Measurements from ENCODE around the gene SDK1.

SDK1 gene

GRCh38 chr7:4182605-4183300 lies 881.7 kb downstream of the SDK1 start:
- Histone ChIP-seq H3K18ac (ENCODE audit: low read length) (no peak overlapping the region), H4K12ac (ENCODE audit: low read depth, low read length) (no peak overlapping the region), H3K79me1 (ENCODE audit: low read length) (peaks cover 8% of the 10 kb centered on the region), H3K9ac (ENCODE audit: low read length) (no peak overlapping the region), H2AFZ (ENCODE audit: insufficient read depth, low read length, poor library complexity) (no peak overlapping the region), H4K91ac (ENCODE audit: low read depth, low read length) (no peak overlapping the region), H3K27me3 (ENCODE audit: insufficient read depth, low read length) (no peaks in the 10 kb centered on the region), H3K36me3 (ENCODE audit: control insufficient read depth in 1 of 2, insufficient read depth in 2 of 2, low read length in 2 of 2) (peaks cover 19 to 27% of the 10 kb centered on the region in 2 experiments), H3K23ac (ENCODE audit: low read length) (no peak overlapping the region), H2BK12ac (ENCODE audit: low read length) (no peak overlapping the region), H2BK120ac (ENCODE audit: insufficient read depth, low read length, poor library complexity) (no peak overlapping the region), H3K4me1 (ENCODE audit: control insufficient read depth in 1 of 2, insufficient read depth in 2 of 2, low read length in 2 of 2) (peaks cover 11 to 16% of the 10 kb centered on the region in 2 experiments), H3K14ac (ENCODE audit: low read length) (no peak overlapping the region), H3K4me3 (ENCODE audit: low read depth, low read length) (no peak overlapping the region), H3K4me2 (ENCODE audit: low read length) (no peak overlapping the region), H3K4ac (ENCODE audit: low read depth, low read length) (no peak overlapping the region), H2AK5ac (ENCODE audit: low read length) (no peak overlapping the region), H3K79me2 (ENCODE audit: control insufficient read depth, insufficient read depth, low read length, poor library complexity) (no peaks in the 10 kb centered on the region), H4K8ac (ENCODE audit: low read depth, low read length) (no peak overlapping the region), H3K9me3 (ENCODE audit: insufficient read depth, low read depth, low read length) (peaks cover 2% of the 10 kb centered on the region), H2BK5ac (ENCODE audit: low read depth, low read length, poor library complexity) (no peak overlapping the region), H3K27ac (ENCODE audit: low read depth, low read length) (no peak overlapping the region)
- no peak for DNase-seq
- no CpG with 5 or more reads among the region's 10 CpGs for WGBS (ENCODE audit: extremely low coverage, insufficient coverage, insufficient read length)

GRCh38 chr7:4184653-4185052 lies 883.6 kb downstream of the SDK1 start:
- no peaks in the 10 kb centered on the region for H3K79me2 ChIP-seq (ENCODE audit: control insufficient read depth, insufficient read depth, low read length, poor library complexity)

GRCh38 chr7:4185136-4185535 lies 884.1 kb downstream of the SDK1 start:
- H2AFZ ChIP-seq (ENCODE audit: insufficient read depth, low read length, poor library complexity) = no peak overlapping the region
- H3K18ac ChIP-seq (ENCODE audit: low read length) = no peak overlapping the region
- no peak overlapping the region for H4K8ac ChIP-seq (ENCODE audit: low read depth, low read length)
- peaks cover 11 to 20% of the 10 kb centered on the region in 2 experiments for H3K4me1 ChIP-seq (ENCODE audit: control insufficient read depth in 1 of 2, insufficient read depth in 2 of 2, low read length in 2 of 2)
- no peak overlapping the region for H4K12ac ChIP-seq (ENCODE audit: low read depth, low read length)
- H3K23ac ChIP-seq (ENCODE audit: low read length) = no peak overlapping the region
- no peak overlapping the region for H3K4me2 ChIP-seq (ENCODE audit: low read length)
- no CpG with 5 or more reads among the region's 6 CpGs for WGBS (ENCODE audit: extremely low coverage, insufficient coverage, insufficient read length)
- peak overlapping the region; percentile 10 for H2BK12ac ChIP-seq (ENCODE audit: low read length)
- no peak overlapping the region for H2AK5ac ChIP-seq (ENCODE audit: low read length)
- H4K91ac ChIP-seq (ENCODE audit: low read depth, low read length) = no peak overlapping the region
- peaks cover 8% of the 10 kb centered on the region for H3K79me1 ChIP-seq (ENCODE audit: low read length)
- no peak overlapping the region for H3K14ac ChIP-seq (ENCODE audit: low read length)
- H2BK5ac ChIP-seq (ENCODE audit: low read depth, low read length, poor library complexity) = no peak overlapping the region
- peaks cover 17 to 21% of the 10 kb centered on the region in 2 experiments for H3K36me3 ChIP-seq (ENCODE audit: control insufficient read depth in 1 of 2, insufficient read depth in 2 of 2, low read length in 2 of 2)
- no peaks in the 10 kb centered on the region for H3K27me3 ChIP-seq (ENCODE audit: insufficient read depth, low read length)
- no peak overlapping the region for H3K4me3 ChIP-seq (ENCODE audit: low read depth, low read length)
- no peak for DNase-seq
- H3K27ac ChIP-seq (ENCODE audit: low read depth, low read length) = no peak overlapping the region
- peaks cover 3% of the 10 kb centered on the region for H3K9me3 ChIP-seq (ENCODE audit: insufficient read depth, low read depth, low read length)
- H3K79me2 ChIP-seq (ENCODE audit: control insufficient read depth, insufficient read depth, low read length, poor library complexity) = no peaks in the 10 kb centered on the region
- H3K4ac ChIP-seq (ENCODE audit: low read depth, low read length) = no peak overlapping the region
- no peak overlapping the region for H3K9ac ChIP-seq (ENCODE audit: low read length)
- no peak overlapping the region for H2BK120ac ChIP-seq (ENCODE audit: insufficient read depth, low read length, poor library complexity)

More at GRCh38 chr7:4184653-4185052, 883.6 kb downstream of the SDK1 start:
- Histone ChIP-seq H2BK120ac (ENCODE audit: insufficient read depth, low read length, poor library complexity) (no peak overlapping the region), H3K36me3 (ENCODE audit: control insufficient read depth in 1 of 2, insufficient read depth in 2 of 2, low read length in 2 of 2) (peaks cover 17 to 21% of the 10 kb centered on the region in 2 experiments), H3K9ac (ENCODE audit: low read length) (no peak overlapping the region), H2BK12ac (ENCODE audit: low read length) (no peak overlapping the region), H3K27me3 (ENCODE audit: insufficient read depth, low read length) (no peaks in the 10 kb centered on the region), H4K91ac (ENCODE audit: low read depth, low read length) (no peak overlapping the region), H3K23ac (ENCODE audit: low read length) (no peak overlapping the region), H3K18ac (ENCODE audit: low read length) (no peak overlapping the region), H3K4me1 (ENCODE audit: control insufficient read depth in 1 of 2, insufficient read depth in 2 of 2, low read length in 2 of 2) (peaks cover 11 to 20% of the 10 kb centered on the region in 2 experiments), H3K79me1 (ENCODE audit: low read length) (peaks cover 8% of the 10 kb centered on the region), H3K14ac (ENCODE audit: low read length) (no peak overlapping the region), H3K4me2 (ENCODE audit: low read length) (no peak overlapping the region), H3K27ac (ENCODE audit: low read depth, low read length) (no peak overlapping the region), H4K12ac (ENCODE audit: low read depth, low read length) (no peak overlapping the region), H3K9me3 (ENCODE audit: insufficient read depth, low read depth, low read length) (peaks cover 2% of the 10 kb centered on the region), H3K4me3 (ENCODE audit: low read depth, low read length) (no peak overlapping the region), H2AFZ (ENCODE audit: insufficient read depth, low read length, poor library complexity) (no peak overlapping the region), H2AK5ac (ENCODE audit: low read length) (no peak overlapping the region), H4K8ac (ENCODE audit: low read depth, low read length) (no peak overlapping the region), H3K4ac (ENCODE audit: low read depth, low read length) (no peak overlapping the region), H2BK5ac (ENCODE audit: low read depth, low read length, poor library complexity) (no peak overlapping the region)
- no peak for DNase-seq
- WGBS (ENCODE audit: extremely low coverage, insufficient coverage, insufficient read length) = no CpG with 5 or more reads among the region's 4 CpGs

- Histone ChIP-seq H3K36me3 (ENCODE audit: control insufficient read depth in 1 of 2, insufficient read depth in 2 of 2, low read length in 2 of 2) (peaks cover 14 to 19% of the 10 kb centered on the region in 2 experiments), H3K9ac (ENCODE audit: low read length) (no peak overlapping the region), H4K12ac (ENCODE audit: low read depth, low read length) (no peak overlapping the region), H3K79me2 (ENCODE audit: control insufficient read depth, insufficient read depth, low read length, poor library complexity) (no peaks in the 10 kb centered on the region), H4K91ac (ENCODE audit: low read depth, low read length) (peak overlapping the region; percentile 70), H2AFZ (ENCODE audit: insufficient read depth, low read length, poor library complexity) (no peak overlapping the region), H2BK5ac (ENCODE audit: low read depth, low read length, poor library complexity) (no peak overlapping the region), H2BK12ac (ENCODE audit: low read length) (peak overlapping the region; percentile 19), H3K14ac (ENCODE audit: low read length) (peak overlapping the region; percentile 1), H3K23ac (ENCODE audit: low read length) (no peak overlapping the region), H3K27ac (ENCODE audit: low read depth, low read length) (peak overlapping the region; percentile 50), H3K18ac (ENCODE audit: low read length) (peak overlapping the region; percentile 60), H3K9me3 (ENCODE audit: insufficient read depth, low read depth, low read length) (peaks cover 4% of the 10 kb centered on the region), H2AK5ac (ENCODE audit: low read length) (peak overlapping the region; percentile 45), H3K4ac (ENCODE audit: low read depth, low read length) (peak overlapping the region; percentile 54), H3K4me3 (ENCODE audit: low read depth, low read length) (no peak overlapping the region), H3K4me1 (ENCODE audit: control insufficient read depth in 1 of 2, insufficient read depth in 2 of 2, low read length in 2 of 2) (peaks cover 11 to 23% of the 10 kb centered on the region in 2 experiments), H3K79me1 (ENCODE audit: low read length) (peaks cover 8% of the 10 kb centered on the region), H3K27me3 (ENCODE audit: insufficient read depth, low read length) (no peaks in the 10 kb centered on the region), H3K4me2 (ENCODE audit: low read length) (no peak overlapping the region), H4K8ac (ENCODE audit: low read depth, low read length) (peak overlapping the region; percentile 24), H2BK120ac (ENCODE audit: insufficient read depth, low read length, poor library complexity) (peak overlapping the region; percentile 12)
- no peak for DNase-seq
- WGBS (ENCODE audit: extremely low coverage, insufficient coverage, insufficient read length) = no CpG with 5 or more reads among the region's 15 CpGs
Observed at GRCh38 chr7:4185721-4186512, 884.9 kb downstream of the SDK1 start.

All from trophoblast cell (in vitro differentiated cells and primary cell).